Measurements from ENCODE around the gene KRTAP12-4. TPM values are rescaled to one million over a fixed set of nuclear protein-coding genes. Genes with fewer than 3 reads are reported as not detected.

The KRTAP12-4 gene
- total RNA-seq, 1 experiment from 2014 or later, result not detected

DNA sequence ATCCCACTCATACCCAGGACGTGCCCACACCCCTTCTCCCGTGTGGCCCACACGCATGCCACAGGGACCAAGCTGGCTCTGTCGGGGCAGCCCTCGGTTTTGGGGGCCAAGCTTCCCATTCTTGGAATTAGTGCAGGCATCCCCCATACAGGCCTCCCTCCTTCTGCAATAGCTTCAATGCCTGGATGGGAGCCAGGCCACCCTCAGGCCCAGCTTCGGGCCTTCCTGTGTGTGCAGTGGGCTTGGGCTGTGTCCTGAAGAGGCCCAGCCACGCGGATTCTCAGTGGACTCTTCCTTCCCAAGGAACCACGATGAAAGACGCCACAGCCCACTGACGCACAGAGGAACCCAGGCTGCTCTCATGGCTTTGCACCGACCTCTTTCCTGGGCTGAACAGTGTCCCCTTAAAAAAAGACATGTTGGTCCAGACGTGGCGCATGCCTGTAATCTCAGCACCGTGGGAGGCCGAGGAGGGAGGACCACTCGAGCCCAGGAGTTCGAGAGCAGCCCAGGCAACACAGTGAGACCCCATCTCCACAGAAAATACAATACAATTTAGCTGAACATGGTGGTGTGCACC lies 4.8 kb downstream of the KRTAP12-4 start:
- intact Hi-C loops (cut with micrococcal nuclease; ENCODE audit: unreplicated experiment) (no loop called here), in situ Hi-C loops (cut with HindIII; ENCODE audit: low pct_unique_long_range_greater_than_20kb, low sequenced_read_pairs) (no loop called here)
- DNase-seq (ENCODE audit: low read depth, low spot score) (no peak), ATAC-seq (no peak)
- TF ChIP-seq, protein P1, sequence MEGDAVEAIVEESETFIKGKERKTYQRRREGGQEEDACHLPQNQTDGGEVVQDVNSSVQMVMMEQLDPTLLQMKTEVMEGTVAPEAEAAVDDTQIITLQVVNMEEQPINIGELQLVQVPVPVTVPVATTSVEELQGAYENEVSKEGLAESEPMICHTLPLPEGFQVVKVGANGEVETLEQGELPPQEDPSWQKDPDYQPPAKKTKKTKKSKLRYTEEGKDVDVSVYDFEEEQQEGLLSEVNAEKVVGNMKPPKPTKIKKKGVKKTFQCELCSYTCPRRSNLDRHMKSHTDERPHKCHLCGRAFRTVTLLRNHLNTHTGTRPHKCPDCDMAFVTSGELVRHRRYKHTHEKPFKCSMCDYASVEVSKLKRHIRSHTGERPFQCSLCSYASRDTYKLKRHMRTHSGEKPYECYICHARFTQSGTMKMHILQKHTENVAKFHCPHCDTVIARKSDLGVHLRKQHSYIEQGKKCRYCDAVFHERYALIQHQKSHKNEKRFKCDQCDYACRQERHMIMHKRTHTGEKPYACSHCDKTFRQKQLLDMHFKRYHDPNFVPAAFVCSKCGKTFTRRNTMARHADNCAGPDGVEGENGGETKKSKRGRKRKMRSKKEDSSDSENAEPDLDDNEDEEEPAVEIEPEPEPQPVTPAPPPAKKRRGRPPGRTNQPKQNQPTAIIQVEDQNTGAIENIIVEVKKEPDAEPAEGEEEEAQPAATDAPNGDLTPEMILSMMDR (IDR thresholded peaks at IDR 0.05), result no peak
- TF ChIP-seq REST (IDR thresholded peaks at IDR 0.05; ENCODE audit: insufficient read depth in 1 of 2, low read depth in 2 of 2, low read length in 1 of 2), result no peak
- TF ChIP-seq POLR2AphosphoS5 (IDR thresholded peaks at IDR 0.05; ENCODE audit: low read depth, low read length), result no peak
- TF ChIP-seq TCF7L2 (IDR thresholded peaks at IDR 0.05; ENCODE audit: low read depth, low read length), result no peak
- TF ChIP-seq SIN3A (IDR thresholded peaks at IDR 0.05; ENCODE audit: borderline replicate concordance, insufficient read depth, low read depth, low read length), result no peak
- ChIA-PET POLR2A (no interaction called here), CTCF (no interaction called here)
- no TSS peak for BruUV-seq (replicated peaks)
- H3K9me3 ChIP-seq (ENCODE audit: control insufficient read depth, insufficient read depth, low read depth, low read length), result no peaks in the 10 kb centered on the region
- H3K4me1 ChIP-seq (ENCODE audit: control insufficient read depth, insufficient read depth, low read length), result no peaks in the 10 kb centered on the region
- no peaks in the 10 kb centered on the region for H3K27me3 ChIP-seq (ENCODE audit: control insufficient read depth, insufficient read depth, low read length)
- H3K36me3 ChIP-seq (ENCODE audit: control insufficient read depth, insufficient read depth, low read length), result no peaks in the 10 kb centered on the region
- no peak overlapping the region for H3K27ac ChIP-seq (ENCODE audit: low read length)
- no peak overlapping the region for H3K4me3 ChIP-seq (ENCODE audit: low read depth in 2 of 2, low read length in 2 of 2)

DNA sequence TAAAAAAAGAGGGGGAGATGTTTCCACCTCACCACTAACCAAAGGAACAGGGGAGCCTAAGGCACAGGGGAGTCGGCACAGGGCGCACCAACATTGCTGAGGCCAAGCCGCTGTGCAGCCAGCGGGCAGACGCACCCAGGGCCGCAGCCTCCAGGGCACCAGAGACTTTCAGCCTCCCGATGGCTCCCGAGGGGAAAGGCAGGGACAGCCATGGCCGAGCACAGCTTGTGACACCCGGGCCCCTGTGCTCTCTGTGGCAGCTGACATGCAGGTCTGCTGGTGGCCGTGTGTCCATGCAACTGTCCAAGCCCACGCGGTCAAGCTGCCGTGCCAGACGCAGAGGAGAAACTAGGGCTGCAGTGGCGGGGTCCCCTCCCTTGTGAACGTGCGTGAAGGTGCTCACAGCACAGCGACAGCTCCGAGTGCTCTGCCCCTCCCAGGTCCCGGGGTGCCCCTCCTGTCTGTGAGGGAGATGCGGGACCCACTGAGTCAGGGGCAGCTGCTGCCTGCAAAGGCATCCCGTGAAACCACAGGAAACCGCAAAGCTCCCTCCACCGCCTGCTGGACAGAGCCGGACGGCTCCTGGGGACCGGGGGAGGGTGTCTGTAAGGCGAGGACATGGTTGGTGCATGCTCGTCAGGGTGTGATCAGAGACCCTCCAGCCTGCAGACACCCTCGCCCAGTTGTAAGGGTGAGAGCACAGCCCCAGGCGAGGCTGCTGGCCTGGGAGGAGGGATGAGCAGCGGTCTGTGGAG lies 5.7 kb downstream of the KRTAP12-4 start:
- DNase-seq (ENCODE audit: low read depth, low spot score) (no peak), ATAC-seq (no peak)
- Histone ChIP-seq H3K36me3 (ENCODE audit: control insufficient read depth, insufficient read depth, low read length) (no peaks in the 10 kb centered on the region), H3K27me3 (ENCODE audit: control insufficient read depth, insufficient read depth, low read length) (no peaks in the 10 kb centered on the region), H3K4me3 (ENCODE audit: low read depth in 2 of 2, low read length in 2 of 2) (no peak overlapping the region), H3K4me1 (ENCODE audit: control insufficient read depth, insufficient read depth, low read length) (no peaks in the 10 kb centered on the region), H3K27ac (ENCODE audit: low read length) (no peak overlapping the region), H3K9me3 (ENCODE audit: control insufficient read depth, insufficient read depth, low read depth, low read length) (no peaks in the 10 kb centered on the region)
- no TSS peak for BruUV-seq (replicated peaks)
- in situ Hi-C loops (cut with HindIII; ENCODE audit: low pct_unique_long_range_greater_than_20kb, low sequenced_read_pairs), result no loop called here
- intact Hi-C loops (cut with micrococcal nuclease; ENCODE audit: unreplicated experiment), result no loop called here
- CTCF ChIA-PET, result no interaction called here
- POLR2A ChIA-PET, result no interaction called here
- TF ChIP-seq SIN3A (IDR thresholded peaks at IDR 0.05; ENCODE audit: borderline replicate concordance, insufficient read depth, low read depth, low read length) (no peak), TCF7L2 (IDR thresholded peaks at IDR 0.05; ENCODE audit: low read depth, low read length) (no peak)
- TF ChIP-seq, protein P1 (IDR thresholded peaks at IDR 0.05), result no peak
